NCI-H446 (cell line): Measurements from ENCODE around the gene GLYAT.

Source experiments
- DNase-seq, 2 experiments: peaks; one replicate each; lab custom pipeline; 2025; lab: John Stamatoyannopoulos, UW

GLYAT gene, protein sequence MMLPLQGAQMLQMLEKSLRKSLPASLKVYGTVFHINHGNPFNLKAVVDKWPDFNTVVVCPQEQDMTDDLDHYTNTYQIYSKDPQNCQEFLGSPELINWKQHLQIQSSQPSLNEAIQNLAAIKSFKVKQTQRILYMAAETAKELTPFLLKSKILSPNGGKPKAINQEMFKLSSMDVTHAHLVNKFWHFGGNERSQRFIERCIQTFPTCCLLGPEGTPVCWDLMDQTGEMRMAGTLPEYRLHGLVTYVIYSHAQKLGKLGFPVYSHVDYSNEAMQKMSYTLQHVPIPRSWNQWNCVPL

DNA sequence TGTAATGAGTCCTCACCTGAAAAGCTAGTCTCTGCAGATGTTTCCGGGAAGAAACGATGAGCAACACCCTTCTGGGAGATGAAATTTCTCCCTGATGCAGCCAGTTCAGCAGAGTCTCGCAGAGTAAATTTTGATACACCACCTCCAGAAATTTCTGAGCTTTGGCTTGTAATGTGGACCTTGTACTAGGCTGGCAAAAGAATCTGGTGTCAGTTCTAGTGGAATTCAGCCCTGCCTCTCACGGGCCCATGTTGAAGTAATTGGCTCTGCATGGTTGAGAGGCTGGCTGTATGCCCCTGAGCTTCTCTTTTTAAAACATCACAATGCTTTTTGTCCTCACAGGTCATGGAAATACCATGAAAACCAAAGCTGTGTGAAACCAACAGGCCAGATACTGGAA, at the start of gene GLYAT:
Gene GLYAT (minus strand): TSS at position 125 of the 400 bp plus-strand sequence. CDS start 7,447 bp downstream, outside the sequence.
- no peak for DNase-seq

GRCh38 chr11:58781345-58781744, 49.6 kb upstream of the GLYAT start:
- DNase-seq: no peak

DNA sequence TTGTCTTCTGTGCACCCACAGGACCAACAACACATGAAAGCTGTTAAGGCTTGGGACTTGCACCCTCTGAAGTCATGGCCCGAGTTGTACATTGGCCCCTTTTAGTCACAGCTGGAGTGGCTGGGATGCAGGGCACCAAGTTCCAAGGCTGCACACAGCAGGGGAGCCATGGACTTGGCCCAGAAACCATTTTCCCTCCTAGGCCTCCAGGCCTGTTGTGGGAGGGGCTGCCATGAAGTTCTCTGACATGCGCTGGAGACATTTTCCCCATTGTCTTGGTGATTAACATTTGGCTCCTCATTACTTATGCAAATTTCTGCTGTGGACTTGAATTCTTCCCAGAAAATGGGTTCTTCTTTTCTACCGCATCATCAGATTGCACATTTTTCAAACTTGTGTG, 48.8 kb upstream of the GLYAT start:
- no peak for DNase-seq

DNA sequence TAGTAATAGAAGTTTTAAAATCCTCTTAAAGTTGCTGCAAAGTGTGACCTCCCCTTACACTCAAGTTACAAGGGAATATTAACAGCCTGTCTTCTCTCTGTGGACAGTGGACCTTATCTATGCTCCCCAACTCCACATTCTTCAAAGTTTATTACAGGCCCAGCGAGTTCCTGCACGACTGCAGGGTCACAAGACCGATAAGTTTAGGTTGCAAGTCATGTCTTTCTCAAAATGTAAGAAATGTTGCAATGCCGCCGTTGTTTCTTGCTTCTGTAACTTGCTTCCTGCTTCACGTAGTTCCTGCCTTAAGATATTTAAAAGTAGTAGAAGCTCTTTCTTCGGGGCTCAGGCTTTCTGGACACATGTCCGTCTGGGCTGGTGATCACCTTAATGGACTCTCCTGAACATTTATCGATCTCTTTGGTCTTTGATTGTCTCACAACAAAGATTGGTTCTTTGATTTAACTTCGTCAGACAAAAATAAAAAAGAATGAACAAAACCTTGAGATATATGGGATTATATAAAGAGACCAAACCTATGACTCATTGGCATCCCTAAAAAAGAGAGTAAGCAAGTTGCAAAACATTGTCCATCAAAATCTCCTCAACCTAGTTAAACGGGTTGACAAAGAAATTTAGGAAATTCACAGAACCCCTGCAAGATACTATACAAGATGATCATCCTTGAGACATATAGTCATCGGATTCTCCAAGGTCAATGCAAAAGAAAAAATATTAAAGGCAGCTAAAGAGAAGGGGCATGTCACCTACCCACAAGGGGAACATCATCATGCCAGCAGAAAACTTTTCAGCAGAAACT, 45.4 kb upstream of the GLYAT start:
- no peak for DNase-seq

- DNase-seq: no peak
Observed at GRCh38 chr11:58775066-58775708, 43.4 kb upstream of the GLYAT start.

GRCh38 chr11:58774164-58774593, 42.4 kb upstream of the GLYAT start:
- DNase-seq: no peak

GRCh38 chr11:58773337-58773736, 41.6 kb upstream of the GLYAT start:
- no peak for DNase-seq

GRCh38 chr11:58772329-58773285, 40.9 kb upstream of the GLYAT start:
- DNase-seq: no peak

- no peak for DNase-seq
Observed at GRCh38 chr11:58771458-58771855, 39.7 kb upstream of the GLYAT start.

- DNase-seq: no peak
Observed at GRCh38 chr11:58770627-58771457, 39.1 kb upstream of the GLYAT start.

- DNase-seq: no peak
Observed at GRCh38 chr11:58770166-58770565, 38.4 kb upstream of the GLYAT start.

- no peak for DNase-seq
Observed at GRCh38 chr11:58769308-58769707, 37.6 kb upstream of the GLYAT start.

- no peak for DNase-seq
Observed at GRCh38 chr11:58768137-58768536, 36.4 kb upstream of the GLYAT start.

DNA sequence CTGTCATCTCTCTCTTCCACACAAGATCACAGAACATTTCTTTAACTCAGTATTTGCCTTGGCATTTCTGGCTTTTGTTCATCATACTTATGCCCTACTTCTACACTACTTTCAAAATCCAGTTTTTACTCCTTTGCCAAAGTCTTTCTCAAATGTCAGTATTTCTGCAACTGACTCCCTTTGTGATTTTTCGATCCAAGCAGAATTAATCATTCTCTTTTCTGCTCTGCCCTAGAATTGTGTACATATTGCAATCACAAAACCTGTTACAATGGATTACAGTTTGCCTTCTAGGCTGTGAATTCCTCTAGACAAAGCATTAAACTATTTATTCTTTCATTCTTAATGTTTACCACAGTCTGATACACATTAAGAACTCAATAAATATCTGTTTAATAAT, 33.3 kb upstream of the GLYAT start:
- DNase-seq: no peak

DNA sequence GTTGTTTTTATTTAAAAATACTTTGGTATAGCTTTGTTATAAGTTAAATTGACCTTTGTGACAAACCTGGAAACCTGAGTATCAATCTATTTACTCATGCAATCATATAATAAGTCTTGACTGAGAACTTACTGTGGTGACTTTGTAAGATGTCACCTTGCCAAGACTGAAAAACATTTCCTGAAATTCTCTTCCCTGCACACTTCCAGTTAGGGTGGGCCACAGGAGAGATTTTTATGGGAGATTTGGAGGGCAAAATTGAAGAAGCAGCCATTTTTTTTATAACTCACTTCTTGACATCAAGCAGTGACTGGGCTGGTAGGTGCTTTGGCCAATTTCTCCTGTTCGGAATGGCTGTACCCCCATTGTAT, 31.4 kb upstream of the GLYAT start:
- DNase-seq: no peak

GRCh38 chr11:58762284-58763119, 30.8 kb upstream of the GLYAT start:
- no peak for DNase-seq

DNA sequence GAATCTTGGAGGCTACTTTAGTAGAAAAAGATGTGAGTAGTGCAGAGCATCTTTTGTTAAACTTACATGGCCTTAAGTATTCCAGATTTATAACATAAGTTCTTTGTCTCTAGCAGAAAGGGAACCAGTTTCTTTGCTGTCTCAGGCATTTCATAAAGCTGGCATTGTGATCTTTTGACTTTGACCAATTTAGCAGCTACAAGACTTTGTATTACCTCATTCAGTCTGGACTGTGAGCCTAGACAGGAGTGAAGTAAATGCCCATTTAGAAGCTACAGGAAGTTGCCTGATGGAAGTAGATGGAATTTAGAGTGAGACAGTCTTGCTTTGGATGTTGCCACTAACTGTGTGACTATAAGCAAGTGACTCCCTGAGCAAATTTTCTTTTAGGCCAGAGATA, 25.7 kb upstream of the GLYAT start:
- DNase-seq: no peak

DNA sequence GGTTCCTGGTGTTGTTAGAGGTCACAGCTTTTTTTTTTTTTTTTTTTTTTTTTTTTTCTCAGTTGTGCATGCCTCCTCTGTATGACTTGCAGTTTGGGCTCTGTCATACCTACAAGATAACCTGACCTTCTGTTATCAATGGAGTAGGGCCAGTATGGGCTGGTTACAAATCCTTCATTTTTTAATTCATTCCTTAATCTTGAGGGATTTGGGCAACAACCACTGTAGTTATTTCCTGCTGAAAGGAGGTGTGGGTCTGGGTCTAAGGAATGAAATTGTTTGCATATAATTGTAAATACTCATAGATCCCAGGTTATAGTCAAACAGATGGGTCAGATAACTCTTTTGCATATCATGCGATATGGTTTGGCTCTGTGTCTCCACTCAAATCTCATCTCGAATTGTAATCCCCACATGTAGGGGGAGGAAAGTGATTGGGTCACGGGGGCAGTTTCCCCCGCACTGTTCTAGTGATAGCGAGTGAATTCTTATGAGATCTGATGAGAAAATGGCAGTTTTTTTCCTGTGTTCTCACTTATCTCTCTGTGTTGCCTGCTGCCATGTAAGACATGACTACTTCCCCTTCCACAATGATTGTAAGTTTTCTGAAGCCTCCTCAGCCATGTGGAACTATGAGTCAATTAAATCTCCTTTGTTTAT, 14.1 kb upstream of the GLYAT start:
- no peak for DNase-seq

DNA sequence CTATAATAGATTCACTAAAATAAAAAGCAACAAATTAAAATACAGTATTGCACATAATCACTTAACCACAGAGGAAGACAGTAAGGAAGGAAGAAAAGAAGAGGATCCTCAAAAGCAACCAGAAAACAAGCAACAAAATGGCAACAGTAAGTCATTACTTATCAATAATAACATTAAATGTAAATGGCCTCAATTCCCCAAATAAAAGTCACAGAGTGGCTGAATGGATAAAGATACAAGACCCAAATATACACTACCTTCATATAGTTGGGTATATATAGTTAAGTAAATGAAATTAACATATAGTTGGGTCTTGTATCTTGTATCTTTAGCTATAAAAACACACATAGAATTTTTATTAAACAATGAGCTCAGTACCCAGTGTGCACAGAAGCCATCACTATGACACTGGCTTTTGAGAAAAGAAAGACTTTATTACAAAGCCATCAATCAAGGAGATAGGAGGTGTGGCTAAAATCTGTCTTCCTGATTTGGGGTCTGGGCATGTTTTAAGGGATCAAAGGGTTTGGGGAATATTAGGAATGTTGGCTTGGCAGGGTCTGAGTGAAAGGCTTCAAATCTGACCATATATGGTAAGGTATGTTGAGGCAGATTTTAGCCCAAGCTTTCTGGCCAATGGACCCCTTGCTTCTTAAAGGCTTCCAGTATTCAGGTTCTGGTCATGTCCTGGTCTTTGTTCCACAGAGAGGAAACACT, 13.4 kb upstream of the GLYAT start:
- no peak for DNase-seq
